Colon (tissue), 2 donors: ENCODE measurements around the gene BMP6.

ENCODE experiments used
- FAIRE-seq: peaks from 2 replicates; lab custom pipeline; 2012; peaks lifted over from hg19 to GRCh38; lab: Jason Lieb, UNC
- donor health status: control.
- donor health status: control.

BMP6 gene

DNA sequence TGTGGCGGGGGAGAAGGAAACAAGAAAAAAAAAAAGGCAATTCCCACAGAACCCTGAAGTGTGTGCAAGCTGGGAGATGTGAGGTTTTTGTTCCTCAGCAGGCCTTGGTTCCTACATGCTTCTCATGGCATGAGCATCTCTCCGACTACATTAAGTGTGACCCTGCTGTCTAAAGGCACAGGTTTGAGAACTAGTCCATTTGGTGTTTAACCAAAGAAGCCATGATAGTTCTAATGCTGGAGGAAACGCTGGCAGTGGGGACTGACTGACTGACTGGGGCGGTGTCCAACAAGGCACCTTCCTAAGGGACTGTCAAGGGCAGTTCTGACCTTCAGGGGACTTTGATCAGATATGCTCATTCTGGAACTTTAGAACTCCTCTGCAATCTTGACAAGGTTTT lies 180.8 kb downstream of the BMP6 start:
- FAIRE-seq = no peak

DNA sequence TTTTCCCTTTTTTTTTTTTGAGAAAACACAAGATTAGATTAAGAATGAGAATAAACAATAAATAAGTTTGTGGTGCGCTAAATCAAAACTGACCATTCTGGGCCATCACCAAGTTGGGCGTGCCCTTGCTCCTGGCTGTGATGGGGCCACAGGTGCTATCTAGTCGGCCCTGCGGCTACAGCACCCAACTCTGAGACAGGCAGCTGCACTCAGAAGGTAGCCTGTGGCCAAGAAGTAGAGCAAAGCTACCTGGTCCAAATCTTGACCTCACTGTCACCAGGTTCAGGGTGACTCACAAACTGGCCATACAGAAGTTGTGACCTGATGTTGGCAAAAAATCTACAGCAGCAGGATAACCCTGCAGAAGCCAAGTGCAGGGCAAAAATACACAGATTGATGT lies 181.3 kb downstream of the BMP6 start:
- no peak for FAIRE-seq

DNA sequence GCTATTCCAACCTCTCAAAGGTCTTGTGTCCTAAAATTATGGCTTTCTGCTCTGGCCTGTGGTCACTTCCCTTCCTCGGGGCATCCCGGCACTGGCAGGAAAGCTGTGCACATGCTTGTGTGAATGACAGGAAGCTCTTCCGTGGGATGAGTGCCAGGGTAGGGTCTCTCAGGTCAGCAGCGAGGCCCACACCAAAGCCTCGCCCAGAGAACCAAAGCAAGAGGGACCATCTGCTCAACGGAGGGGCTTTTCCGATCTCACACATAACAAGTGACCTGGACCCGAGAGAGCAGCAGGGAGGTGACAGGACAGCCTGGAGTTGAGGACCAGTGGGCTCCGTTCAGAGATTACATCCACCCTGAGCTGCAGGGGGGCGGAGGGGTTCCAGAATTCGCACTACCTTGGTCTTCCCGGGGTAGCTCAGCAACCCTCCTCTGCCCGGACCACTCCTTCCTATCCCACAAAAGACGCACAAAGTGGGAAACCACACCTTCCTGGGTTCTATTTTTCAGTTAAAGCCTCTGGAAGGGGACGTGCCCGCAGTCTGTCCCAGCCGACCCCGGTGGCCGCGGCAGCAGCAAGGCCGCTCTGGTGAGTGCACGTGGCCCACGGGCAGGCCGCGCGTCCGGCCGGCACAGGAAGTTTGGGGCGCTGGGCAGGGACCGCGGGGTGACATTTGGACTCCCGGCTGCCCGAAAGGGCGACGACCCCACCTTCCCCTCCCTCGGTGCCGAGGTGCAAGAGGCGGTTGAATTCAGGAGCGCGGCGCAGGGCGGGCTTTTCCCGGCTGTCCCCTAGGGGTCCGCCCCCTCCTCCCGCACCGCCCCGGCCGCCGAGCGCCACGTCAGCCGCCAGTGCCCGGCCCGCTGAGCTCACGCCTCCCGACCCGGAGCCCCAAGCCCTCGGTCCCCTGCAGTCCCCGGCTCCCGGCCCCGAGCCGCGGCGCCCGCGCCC lies 183.7 kb downstream of the BMP6 start:
- FAIRE-seq = no peak

DNA sequence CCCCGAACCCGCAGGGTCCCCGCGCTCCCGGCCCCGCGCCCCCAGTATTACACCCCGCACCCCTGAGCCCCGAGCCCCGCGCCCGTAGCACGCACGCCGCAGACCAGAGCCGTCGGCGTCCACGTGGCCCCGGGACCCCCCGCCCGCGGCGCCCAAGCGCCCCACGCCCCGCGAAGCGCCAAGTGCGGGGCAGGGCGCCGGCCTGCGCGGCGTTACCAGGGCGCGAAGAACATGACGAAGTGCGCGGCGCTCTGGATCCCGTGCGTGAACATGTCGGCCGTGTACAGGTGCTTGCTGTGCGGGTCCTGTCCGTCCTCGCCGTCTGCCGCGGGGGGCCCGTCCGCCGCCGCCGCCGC lies 184.4 kb downstream of the BMP6 start:
- no peak for FAIRE-seq

DNA sequence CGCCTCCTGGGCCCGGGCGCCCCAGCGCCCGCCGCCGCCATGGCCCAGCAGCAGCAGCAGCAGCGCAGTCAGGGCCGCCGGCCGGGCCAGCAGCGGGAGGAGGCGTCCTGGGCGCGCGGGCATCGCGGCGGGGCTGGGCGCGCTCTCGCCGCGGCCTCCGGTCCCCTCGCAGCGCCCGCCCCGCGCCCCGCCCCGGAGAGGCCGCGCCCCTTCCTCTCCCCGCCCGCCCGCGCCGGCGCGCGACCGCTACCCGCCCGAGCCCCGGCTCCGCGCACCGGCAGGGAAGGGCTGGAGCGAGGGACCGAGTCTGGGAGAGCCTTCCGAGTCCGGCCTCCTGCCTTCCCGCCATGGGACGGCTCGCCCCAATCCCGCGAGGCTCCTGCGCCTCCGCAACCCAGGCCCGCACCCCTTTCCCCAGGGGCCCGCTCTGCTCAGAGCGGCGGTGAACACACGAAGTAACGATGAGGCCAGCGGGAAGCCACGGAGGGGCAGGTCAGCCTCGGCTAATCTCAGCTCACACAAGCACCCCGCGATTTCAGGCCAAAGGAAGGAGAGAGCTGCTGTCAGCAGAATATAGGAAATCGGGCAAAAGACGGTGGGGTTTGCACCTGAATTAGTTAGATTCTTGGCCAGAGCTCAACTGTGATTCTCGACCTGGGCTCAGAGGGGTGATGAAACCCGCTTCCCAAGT lies 184.9 kb downstream of the BMP6 start, which contains the start of gene TXNDC5:
TSS of gene TXNDC5 (minus strand) at position 135 of the 691 bp plus-strand sequence. CDS start at position 123, 12 bp downstream.
- FAIRE-seq = no peak

DNA sequence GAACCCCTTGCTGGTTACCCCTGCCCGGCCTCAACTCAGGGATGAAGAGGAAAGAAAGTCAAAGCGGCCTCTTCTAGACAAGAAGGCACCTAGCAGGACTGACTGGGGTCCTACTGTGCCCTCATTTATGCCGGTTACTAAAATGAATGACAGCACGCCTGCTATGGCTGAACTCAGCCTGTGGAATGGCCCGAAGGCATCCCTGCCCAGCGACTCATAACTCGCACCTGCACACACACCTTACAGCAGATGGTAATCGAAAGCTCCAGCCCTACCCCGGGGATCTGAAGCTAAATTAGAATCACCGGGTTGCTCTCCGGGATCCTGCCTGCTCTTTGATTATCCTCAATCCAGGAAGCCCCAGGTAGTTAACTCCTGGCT lies 185.4 kb downstream of the BMP6 start:
- no peak for FAIRE-seq

DNA sequence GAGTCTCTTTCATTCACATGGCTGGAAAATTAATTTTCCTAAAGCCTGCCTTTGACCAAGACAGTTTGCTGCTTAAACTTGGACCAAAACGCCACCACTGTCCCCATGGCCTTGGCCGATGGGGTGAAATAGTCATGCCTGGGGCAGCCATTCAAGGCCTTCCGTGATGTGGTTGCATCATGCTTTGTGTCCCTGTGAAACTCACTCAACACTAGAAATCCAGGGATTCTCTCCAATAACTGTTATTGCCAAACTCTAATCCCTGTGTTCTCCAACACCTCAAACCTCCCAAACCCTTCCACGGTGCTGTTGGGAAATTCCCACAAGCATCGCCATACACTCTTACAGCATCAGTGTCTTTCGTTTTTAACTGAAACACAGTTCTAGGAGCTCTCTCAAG lies 186.1 kb downstream of the BMP6 start:
- no peak for FAIRE-seq

DNA sequence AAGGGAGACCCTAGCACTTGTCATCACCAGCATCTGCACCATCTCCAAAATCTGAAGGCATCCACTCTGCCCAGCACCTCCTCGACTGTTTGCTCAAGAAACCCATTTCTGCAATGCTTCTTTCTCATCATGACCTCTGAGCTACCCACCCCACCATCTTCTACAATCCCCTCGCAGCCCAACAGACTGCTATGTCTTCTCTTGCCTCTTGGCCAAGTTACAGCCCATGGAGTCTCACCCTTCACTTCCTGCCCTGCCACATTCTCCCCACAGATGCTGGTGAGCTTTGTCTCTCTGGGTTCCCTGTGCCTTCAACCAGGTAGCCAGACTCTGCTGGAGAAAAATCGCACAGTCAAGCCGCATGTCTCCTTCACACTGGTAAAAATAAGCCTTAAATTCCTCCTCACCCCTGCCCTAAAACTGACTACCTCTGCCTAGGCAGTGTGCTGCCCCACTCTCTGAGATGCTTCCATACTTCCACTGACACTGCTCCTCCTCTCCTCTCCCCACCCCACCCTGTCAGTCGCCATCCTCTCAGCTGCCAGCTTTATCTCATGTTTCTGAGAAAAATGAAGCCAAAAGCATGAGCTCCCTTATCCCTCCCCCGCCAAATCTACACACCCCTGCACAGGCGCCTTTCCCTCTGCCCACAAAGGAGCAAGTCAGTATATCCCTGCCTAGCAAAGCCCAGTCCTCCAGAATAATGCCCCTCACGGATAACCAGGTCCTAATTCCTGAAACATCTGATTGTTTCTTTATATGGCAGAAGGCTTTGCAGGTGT lies 187.0 kb downstream of the BMP6 start:
- FAIRE-seq = no peak

DNA sequence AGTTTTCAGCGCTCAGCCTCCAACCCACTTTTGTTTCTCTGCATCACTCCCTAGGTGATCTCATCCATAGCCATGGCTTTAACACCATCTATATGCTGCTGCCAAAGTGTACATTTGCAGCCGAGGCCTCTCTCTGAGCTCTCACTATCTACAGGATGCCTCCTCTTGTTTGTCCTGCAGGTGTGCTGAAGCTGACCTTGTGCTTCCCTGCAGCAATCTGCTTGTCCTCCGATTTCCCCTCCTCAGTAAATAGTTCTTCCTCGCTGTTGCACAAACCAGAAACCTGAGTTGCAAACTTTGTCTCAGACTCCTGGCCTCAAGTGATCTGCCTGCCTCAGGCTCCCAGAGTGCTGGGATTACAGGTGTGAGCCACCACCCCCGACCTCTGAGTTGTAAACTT lies 188.4 kb downstream of the BMP6 start:
- FAIRE-seq = no peak

DNA sequence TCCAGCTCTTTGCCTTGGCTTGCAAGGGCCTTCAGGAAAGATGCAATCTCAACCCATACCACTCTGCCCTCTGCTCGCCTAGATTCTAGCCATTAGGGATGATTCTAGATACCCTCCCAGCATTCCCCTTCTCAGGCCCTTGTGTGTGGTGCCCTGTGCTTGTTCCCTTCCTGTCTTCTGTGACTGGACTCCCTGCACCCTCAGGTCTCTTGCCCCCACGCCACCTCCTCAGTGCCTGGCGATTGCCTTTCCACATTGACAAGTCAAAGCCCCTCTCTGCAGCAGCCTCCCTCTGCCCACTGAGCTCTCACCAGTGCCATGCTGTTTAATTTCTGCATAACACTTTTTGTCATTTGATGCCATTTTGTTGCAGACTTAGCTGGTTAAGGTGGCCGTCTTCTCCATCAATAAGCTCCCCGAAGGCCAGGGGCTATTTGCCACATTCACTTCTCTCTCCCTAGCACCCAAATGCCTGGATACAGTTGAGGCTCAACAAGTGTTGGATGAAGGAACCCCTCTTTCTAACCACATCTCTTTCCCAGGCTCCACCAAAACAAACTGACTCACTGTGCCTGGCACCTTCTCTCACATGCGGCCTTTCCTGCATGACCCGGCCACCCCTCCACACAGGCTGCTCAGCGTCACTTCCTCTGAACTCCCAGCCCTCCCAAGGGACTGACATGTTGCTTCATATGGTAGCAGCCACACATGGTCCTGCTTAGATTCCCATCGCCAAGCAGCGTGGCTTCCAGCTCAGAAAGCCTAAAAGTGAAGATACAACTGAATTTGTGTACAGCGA lies 189.3 kb downstream of the BMP6 start:
- FAIRE-seq = no peak

DNA sequence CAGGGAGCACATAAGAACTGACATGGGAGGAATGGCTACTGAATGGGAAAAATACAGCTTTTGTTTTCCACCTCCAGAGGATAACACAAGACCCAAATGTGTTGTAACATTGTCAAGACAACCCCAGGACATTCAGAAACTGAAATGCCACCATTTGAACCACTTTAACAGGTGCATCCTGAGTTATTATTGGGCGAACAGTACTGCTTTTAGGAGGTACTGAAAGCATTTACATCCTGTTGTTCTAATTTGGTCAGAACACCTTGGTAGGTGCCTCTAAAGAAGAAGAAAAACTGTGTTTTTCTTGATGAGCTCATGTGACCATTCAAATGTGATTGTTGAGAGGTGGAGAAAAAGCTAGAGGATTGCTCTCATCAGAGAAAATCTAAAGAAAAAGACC lies 191.1 kb downstream of the BMP6 start:
- FAIRE-seq = no peak

DNA sequence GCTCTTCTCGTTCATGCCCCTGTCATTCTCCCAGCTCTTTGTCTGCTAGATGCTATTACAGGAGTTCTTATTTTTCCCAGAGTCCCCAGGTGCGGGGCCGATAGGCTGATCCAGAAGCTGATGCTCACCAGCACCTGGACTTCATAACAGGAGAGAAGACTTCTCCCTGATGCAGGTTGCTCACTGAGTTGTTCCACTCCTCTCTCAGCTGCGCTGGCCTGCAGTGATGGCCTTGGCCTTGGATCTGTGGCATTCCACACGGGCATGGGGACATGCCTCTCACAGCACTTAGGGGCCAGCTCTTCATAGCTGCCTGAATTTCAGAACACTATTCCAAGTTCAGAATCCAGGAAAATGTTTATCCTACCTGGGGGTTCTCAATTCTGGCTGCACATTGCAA lies 191.8 kb downstream of the BMP6 start:
- FAIRE-seq = no peak

DNA sequence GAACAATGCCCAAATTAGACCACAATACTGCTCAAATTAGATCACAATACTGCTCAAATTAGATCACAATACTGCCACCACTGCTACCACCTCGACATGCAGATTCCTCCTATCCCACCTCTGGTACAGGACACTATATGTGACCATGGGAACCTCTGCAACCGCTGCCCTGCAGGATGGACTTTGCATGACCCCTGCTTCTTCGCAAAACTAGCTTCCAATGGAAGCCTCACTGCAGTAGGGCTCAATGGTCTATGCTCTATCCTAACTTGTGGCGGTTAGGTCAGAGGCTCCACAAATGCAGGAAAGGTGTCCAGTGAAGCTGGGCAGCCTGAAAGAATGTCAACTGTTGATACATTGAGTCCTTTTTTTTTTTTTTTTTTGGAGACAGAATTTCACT lies 192.5 kb downstream of the BMP6 start:
- FAIRE-seq = no peak

DNA sequence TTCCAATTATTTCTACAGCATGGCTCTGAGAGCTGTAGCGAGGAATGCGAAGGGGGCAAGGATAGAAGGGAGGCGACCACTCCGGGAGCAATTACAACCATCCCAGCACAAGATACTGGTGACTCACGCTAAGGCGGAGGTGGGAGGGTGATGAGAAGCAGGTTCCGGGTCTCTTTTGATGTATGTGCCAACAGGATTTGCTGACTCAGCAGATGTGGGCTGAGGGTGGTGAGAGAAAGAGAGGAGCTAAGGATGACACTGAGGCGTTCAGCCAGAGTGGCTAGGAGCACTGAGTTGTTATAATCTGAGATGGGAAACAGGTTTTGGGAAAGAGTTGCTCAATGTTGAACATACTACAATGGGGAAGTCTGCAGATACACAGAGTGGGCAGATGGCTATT lies 194.0 kb downstream of the BMP6 start:
- FAIRE-seq = no peak

DNA sequence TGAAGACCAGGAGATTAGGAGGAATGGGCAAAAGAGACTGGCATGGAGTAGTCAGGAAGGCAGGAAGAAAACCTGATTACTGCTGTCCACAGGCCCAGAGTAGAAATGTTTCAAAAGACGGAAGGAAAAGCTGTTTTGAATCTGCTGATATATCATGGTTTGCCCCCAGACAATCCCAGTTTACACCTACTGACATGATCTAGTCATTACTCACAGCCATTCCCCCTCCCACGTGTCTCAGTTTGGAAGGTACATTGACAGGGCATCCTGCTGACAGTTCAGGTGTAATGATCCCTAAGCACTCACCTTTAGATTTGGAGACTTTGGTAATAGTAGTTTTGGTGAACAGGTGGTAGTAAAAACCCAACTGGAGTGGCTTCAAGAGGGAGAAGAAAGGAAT lies 194.5 kb downstream of the BMP6 start:
- FAIRE-seq = no peak

DNA sequence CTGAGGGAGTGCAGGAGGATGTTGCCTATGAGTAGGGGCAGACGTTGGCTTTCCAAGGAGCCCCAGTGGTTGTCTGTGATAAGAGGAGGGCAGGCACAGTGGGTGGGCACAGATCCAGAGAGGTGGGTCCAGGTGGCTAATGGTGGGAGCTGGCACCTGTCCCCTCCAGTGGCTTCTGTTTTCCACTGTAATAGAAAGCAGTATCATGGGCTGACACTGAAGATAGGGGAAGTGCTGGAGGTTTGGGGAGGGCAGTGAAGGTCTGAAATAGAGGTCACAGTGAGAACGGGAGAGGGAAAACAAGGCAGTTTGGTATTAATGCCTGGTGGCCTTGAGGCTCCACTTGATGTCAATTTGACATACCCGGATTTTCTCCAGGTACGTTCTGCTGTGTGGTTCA lies 195.1 kb downstream of the BMP6 start:
- no peak for FAIRE-seq

DNA sequence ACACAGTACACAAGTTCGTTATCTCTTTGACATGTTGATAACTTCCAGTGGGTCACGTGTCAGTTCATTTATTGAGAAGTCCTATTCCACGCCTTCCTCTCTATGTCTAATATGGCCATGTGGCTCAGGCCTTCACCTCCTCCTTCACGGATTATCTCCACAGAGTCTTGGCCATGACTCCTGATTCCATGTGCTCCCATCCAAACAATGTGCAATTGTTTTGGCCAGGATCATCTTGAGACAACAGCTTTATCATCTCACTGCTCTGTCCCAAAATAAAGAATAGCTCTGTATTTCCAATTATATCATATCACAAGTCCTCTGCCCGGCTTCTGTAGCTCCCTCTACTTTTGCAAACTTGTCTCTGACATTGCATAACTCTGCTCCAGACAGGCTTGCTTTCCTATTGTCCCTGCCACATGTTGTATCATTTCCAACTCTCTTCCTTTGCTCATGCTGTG lies 195.8 kb downstream of the BMP6 start:
- FAIRE-seq = no peak

DNA sequence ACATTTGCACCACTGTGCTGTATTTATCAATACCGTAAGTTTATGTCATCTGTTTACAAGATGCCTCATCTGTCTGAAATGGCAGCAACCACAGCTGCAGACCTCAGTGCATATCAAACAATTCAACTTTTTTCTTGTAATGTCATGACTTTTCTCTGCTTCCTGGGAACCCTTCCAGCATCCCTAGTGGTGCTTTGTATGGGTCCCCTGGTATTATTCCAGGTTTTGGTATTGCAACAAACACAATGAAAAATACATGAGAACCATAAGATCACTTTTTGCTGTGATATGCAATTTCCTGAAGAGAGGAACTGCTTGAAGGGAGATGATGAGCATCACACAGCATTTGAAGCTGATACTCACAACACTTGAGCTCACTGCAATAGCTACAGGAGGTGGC lies 196.7 kb downstream of the BMP6 start:
- no peak for FAIRE-seq

DNA sequence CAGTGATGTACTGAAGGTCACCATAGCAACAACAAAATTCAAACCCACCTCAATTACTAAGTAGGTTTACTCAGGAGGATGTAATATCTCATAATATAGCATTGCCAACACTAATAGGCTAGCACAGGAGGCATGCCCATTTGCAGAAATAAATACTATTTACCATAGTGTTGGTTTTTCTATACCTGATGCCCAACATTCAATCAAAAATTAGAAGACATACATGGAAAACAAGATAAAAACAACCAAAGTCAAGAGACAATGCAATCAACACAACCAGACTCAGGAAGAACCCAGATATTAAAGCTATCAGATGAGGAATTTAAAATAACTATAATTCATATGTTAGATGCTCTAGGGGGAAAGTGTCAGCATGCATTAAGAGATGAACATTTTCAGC lies 199.0 kb downstream of the BMP6 start:
- no peak for FAIRE-seq
